ENCODE data around the gene ATP11A. TPM values are rescaled to one million over a fixed set of nuclear protein-coding genes. Genes with fewer than 3 reads are reported as not detected.

The ATP11A gene
- total RNA-seq, 2 donors from 2014 or later = 15.2 to 38.4 TPM

DNA sequence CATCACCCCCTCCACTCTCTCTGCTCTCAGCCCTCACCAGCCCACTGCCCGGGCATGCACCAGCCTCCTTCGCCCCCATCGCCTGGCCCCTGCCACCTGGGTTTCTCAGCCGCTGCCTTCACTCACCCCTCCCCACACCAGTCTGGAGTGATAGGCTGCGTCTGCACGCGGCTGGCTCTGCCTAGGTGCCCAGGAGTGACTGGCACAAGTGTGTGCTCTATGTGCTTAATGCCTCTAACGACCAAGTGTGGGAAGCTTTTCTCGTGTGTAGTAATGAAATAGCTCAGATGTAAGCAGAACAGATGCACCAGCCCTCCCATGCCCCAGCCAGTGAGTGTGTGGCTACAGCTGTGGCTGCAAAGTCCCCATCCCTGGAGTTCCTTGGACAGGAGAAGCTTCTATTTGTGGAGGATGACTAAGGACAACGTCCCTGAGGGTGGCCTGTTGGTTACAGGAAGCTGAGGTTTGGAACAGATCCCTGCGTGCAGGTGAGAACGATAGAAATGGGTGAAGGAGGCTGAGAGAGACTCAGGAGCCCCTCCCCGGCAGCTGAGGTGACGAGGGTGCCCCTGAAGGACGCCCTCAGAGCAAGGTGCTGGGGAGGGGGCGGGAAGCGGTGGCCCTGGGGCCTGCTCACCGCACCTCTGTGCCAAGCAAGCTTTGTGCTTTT is 35.6 kb downstream of the ATP11A start:
- no peak overlapping the region for H3K4me3 ChIP-seq
- H3K4me1 ChIP-seq (ENCODE audit: control insufficient read depth in 1 of 2, low read depth in 2 of 2) = peaks cover 0 to 8% of the 10 kb centered on the region in 2 donors
- H3K27me3 ChIP-seq (replicated peaks; ENCODE audit: insufficient read depth) = no peaks in the 10 kb centered on the region
- H3K36me3 ChIP-seq = no peaks in the 10 kb centered on the region
- H3K27ac ChIP-seq = no peak overlapping the region
- no peak for DNase-seq (ENCODE audit: low spot score)
- no peak for ATAC-seq (ENCODE audit: insufficient number of reproducible peaks, low FRiP score, low read depth)
- H3K9me3 ChIP-seq = no peaks in the 10 kb centered on the region
- TF ChIP-seq, protein P1, sequence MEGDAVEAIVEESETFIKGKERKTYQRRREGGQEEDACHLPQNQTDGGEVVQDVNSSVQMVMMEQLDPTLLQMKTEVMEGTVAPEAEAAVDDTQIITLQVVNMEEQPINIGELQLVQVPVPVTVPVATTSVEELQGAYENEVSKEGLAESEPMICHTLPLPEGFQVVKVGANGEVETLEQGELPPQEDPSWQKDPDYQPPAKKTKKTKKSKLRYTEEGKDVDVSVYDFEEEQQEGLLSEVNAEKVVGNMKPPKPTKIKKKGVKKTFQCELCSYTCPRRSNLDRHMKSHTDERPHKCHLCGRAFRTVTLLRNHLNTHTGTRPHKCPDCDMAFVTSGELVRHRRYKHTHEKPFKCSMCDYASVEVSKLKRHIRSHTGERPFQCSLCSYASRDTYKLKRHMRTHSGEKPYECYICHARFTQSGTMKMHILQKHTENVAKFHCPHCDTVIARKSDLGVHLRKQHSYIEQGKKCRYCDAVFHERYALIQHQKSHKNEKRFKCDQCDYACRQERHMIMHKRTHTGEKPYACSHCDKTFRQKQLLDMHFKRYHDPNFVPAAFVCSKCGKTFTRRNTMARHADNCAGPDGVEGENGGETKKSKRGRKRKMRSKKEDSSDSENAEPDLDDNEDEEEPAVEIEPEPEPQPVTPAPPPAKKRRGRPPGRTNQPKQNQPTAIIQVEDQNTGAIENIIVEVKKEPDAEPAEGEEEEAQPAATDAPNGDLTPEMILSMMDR (IDR thresholded peaks at IDR 0.05) = no peak

DNA sequence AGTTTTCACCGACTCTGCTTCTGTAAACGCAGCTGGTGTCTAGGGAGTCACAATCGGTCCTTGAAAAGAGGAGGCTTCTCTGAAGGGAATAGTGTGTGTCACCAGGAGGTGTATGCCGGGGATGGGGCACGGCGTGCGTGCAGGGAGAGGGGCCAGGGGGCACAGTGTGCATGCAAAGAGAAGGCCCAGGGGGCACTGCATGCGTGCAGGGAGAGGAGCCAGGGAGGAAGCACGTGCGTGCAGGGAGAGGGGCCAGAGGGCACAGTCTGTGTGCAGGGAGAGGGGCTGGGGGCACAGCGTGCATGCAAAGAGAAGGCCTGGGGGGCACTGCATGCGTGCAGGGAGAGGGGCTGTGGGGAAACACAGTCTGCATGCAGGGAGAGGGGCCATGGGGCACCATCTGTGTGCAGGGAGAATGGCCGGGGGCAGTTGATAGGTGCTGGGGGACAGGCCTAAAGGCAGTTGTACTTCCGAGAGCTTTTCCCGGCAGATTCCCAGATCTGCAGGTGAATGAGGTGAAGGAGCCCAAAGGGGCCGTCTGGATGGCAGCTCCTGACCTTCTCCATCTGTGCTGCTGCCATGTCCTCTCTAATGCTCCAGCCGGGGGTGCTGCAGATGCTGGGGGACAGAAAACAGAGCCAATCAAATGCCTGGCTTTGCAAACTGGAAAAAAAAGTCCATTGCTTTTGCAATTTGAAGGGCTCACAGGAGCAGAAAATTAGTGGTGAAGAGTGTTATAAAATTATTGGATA is 36.4 kb downstream of the ATP11A start:
- H3K36me3 ChIP-seq = no peaks in the 10 kb centered on the region
- DNase-seq (ENCODE audit: low spot score) = no peak
- TF ChIP-seq, protein P1 (IDR thresholded peaks at IDR 0.05) = no peak
- H3K27ac ChIP-seq = no peak overlapping the region
- H3K27me3 ChIP-seq (replicated peaks; ENCODE audit: insufficient read depth) = no peaks in the 10 kb centered on the region
- ATAC-seq (ENCODE audit: insufficient number of reproducible peaks, low FRiP score, low read depth) = no peak
- H3K4me1 ChIP-seq (ENCODE audit: control insufficient read depth in 1 of 2, low read depth in 2 of 2) = peaks cover 0 to 8% of the 10 kb centered on the region in 2 donors
- no peaks in the 10 kb centered on the region for H3K9me3 ChIP-seq
- no peak overlapping the region for H3K4me3 ChIP-seq

DNA sequence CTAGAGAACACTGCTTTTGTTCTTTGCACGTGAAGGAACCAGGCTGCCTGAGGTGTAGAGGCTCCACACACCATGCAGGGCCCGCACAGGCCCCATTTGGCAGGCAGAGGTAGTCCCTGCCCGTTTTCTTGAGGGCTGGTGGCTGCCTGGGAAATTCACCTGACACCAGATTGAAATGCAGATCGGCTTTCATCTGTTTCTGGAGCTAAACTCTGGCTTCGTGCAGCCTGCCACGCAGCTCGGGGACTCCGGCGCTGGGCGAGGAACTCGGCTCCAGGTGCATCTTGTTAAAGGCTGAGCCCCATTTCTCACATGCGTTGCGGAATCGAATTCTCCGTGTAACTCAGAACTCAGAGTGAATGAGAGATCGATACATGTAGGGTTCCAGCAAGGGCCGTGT is 37.7 kb downstream of the ATP11A start:
- ATAC-seq (ENCODE audit: insufficient number of reproducible peaks, low FRiP score, low read depth) (no peak), DNase-seq (ENCODE audit: low spot score) (no peak)
- H3K36me3 ChIP-seq = no peaks in the 10 kb centered on the region
- no peaks in the 10 kb centered on the region for H3K9me3 ChIP-seq
- H3K4me1 ChIP-seq (ENCODE audit: control insufficient read depth in 1 of 2, low read depth in 2 of 2) = peaks cover 0 to 4% of the 10 kb centered on the region in 2 donors
- TF ChIP-seq, protein P1 (IDR thresholded peaks at IDR 0.05) = no peak
- no peak overlapping the region for H3K27ac ChIP-seq
- no peak overlapping the region for H3K4me3 ChIP-seq
- no peaks in the 10 kb centered on the region for H3K27me3 ChIP-seq (replicated peaks; ENCODE audit: insufficient read depth)

DNA sequence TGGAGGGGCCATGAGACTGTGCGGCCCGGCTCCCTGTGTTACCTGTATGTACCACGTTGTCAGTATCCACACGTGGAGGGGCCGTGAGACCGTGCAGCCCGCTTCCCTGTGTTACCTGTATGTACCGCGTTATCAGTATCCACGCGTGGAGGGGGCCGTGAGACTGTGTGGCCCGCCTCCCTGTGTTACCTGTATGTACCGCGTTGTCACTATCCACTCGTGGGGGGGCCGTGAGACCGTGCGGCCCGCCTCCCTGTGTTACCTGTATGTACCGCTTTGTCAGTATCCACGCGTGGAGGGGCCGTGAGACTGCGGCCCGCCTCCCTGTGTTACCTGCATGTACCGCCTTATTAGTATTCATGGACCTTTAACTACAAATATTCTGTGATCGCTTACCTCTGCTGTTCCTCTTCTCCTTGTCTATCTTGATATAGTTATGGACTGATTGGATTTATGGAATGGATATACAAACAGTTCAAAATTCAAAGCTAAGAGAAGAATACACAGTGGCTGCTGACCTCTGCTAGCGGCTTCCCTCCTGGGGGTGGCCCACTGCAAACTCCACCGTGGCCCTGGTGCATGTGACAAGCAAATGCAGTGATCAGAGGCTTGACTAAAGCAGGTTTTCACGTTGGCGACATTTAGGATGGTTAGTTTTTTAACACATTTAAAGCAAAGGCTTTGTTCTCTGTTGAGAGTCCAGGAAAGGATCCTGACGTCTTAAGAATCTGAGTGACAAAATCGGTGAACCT is 38.7 kb downstream of the ATP11A start:
- Histone ChIP-seq H3K36me3 (no peaks in the 10 kb centered on the region), H3K27ac (no peak overlapping the region), H3K4me3 (no peak overlapping the region), H3K9me3 (no peaks in the 10 kb centered on the region), H3K4me1 (ENCODE audit: control insufficient read depth in 1 of 2, low read depth in 2 of 2) (no peaks in the 10 kb centered on the region), H3K27me3 (replicated peaks; ENCODE audit: insufficient read depth) (no peaks in the 10 kb centered on the region)
- ATAC-seq (ENCODE audit: insufficient number of reproducible peaks, low FRiP score, low read depth) (no peak), DNase-seq (ENCODE audit: low spot score) (no peak)
- TF ChIP-seq, protein P1 (IDR thresholded peaks at IDR 0.05) = no peak

DNA sequence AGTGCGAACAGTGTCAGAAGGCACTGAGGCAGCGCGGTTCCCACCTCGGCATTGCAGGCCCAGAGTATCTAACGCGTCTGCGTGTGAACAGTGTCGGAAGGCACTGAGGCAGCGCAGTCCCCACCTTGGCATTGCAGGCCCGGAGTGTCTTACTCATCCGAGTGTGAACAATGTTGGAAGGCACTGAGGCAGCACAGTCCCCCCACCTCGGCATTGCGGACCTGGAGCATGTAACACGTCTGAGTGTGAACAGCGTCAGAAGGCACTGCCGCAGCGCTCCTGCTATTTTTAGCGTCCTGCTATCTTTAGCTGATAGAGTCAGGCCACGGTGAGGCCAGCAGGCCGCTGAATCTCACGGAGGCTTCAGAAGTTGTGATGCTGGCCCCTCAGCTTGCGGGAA is 39.6 kb downstream of the ATP11A start:
- ATAC-seq (ENCODE audit: insufficient number of reproducible peaks, low FRiP score, low read depth) = no peak
- H3K4me3 ChIP-seq = no peak overlapping the region
- no peak for DNase-seq (ENCODE audit: low spot score)
- no peaks in the 10 kb centered on the region for H3K9me3 ChIP-seq
- H3K36me3 ChIP-seq = no peaks in the 10 kb centered on the region
- TF ChIP-seq, protein P1 (IDR thresholded peaks at IDR 0.05) = no peak
- H3K27me3 ChIP-seq (replicated peaks; ENCODE audit: insufficient read depth) = no peaks in the 10 kb centered on the region
- no peaks in the 10 kb centered on the region for H3K4me1 ChIP-seq (ENCODE audit: control insufficient read depth in 1 of 2, low read depth in 2 of 2)
- H3K27ac ChIP-seq = no peak overlapping the region

All from thoracic aorta (tissue), 2 donors.